ENCODE data around the gene CAMTA1. TPM values are rescaled to one million over a fixed set of nuclear protein-coding genes. Genes with fewer than 3 reads are reported as not detected.

CAMTA1 gene
- total RNA-seq, 1 experiment from 2014 or later, result 69.5 TPM

GRCh38 chr1:7268983-7269382 lies 483.7 kb downstream of the CAMTA1 start:
- intact Hi-C loops (cut with micrococcal nuclease), result no loop called here

More at GRCh38 chr1:7268983-7269382, 483.7 kb downstream of the CAMTA1 start:
- Histone ChIP-seq H3K27me3 (ENCODE audit: insufficient read depth, low read length) (no peaks in the 10 kb centered on the region), H3K27ac (ENCODE audit: low read depth, low read length) (no peak overlapping the region), H4K20me1 (ENCODE audit: insufficient read depth) (no peaks in the 10 kb centered on the region), H2AFZ (ENCODE audit: low read depth, low read length, poor library complexity, severe bottlenecking) (no peak overlapping the region), H3K79me2 (ENCODE audit: insufficient read depth, low read length) (no peaks in the 10 kb centered on the region), H3K9me2 (ENCODE audit: insufficient read depth) (no peaks in the 10 kb centered on the region), H3K36me3 (ENCODE audit: control insufficient read depth in 1 of 2, insufficient read depth in 2 of 2, low read length in 2 of 2) (peaks cover 0 to 5% of the 10 kb centered on the region in 2 experiments; a peak in 1 of 4 replicates), H3K9ac (ENCODE audit: low read length) (no peak overlapping the region), H3K9me3 (ENCODE audit: control insufficient read depth in 1 of 2, insufficient read depth in 1 of 2, low read depth in 1 of 2, low read length in 2 of 2) (peaks cover 0 to 8% of the 10 kb centered on the region in 2 experiments; a peak in 1 of 4 replicates), H3K4me2 (ENCODE audit: low read length) (no peak overlapping the region), H3K4me1 (ENCODE audit: control insufficient read depth in 1 of 2, insufficient read depth in 2 of 2, low read length in 2 of 2) (peaks cover 36 to 43% of the 10 kb centered on the region in 2 experiments), H3K4me3 (replicated peaks in 1 of 2; ENCODE audit: low read depth in 1 of 2, low read length in 2 of 2) (no peak overlapping the region)
- ChIA-PET RAD21 (ENCODE audit: low non-redundant PET in 1 of 2, low total read pairs in 2 of 2, uncharacterized antibody in 2 of 2, unreplicated experiment in 2 of 2) (no interaction called here), CTCF (no interaction called here), POLR2A (no interaction called here)
- no TSS peak for BruUV-seq (replicated peaks)
- ATAC-seq, result no peak
- no peak for DNase-seq (ENCODE audit: low read depth, low spot score)
- TF ChIP-seq POLR2AphosphoS5 (IDR thresholded peaks at IDR 0.05; ENCODE audit: low read depth, low read length) (no peak), CBX3 (IDR thresholded peaks at IDR 0.05; ENCODE audit: low read depth) (peak; percentile 50; the same call in 1 of the 2 replicates), EGR1 (IDR thresholded peaks at IDR 0.05; ENCODE audit: low read depth) (no peak), SP1 (IDR thresholded peaks at IDR 0.05; ENCODE audit: low read depth) (no peak), ATF3 (IDR thresholded peaks at IDR 0.05) (no peak), ZBTB33 (IDR thresholded peaks at IDR 0.05; ENCODE audit: extremely low read depth, insufficient replicate concordance, low read length) (no peak), RAD21 (IDR thresholded peaks at IDR 0.05; ENCODE audit: low read depth) (no peak)

All from HCT116 (cell line).